ENCODE results near the gene FOXE3.

DNA sequence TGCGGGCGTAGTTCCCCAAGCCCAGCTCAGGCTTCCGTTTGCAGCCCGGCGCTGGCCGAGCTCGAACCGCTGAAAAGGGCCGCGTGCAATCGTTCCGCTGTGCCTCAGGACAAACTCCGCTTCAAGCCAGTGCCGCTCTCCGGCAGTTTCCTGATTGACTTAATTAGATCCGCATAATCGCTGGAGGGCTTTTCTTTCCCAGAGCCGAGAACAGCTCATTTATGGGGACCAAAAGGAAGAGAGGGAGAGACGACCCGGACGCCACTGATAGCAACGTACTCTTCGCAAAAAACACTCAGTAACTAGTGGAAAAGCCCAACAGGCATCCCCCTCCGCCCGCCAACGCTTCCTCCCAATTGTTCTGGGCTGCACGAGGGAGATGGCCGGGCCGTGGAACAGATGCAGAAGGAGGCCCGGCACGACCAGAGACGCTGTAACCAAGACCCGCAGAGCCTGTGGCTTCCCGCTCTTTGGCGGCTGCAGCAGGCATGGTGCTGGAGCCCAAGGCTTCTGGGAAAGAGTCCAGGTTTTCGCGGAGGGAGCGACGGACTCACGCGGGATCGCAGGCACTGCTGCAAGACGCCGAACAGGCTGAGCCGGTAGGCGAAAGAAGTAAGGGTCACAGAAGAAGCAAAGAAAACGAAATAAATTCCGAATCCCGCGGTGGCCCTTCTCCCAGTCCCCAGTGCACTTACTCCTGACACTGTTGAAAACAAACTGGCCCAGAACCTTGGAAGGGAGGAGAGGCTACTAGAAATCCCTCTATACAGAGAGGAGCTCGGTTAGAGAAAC, 18.2 kb downstream of the FOXE3 start:
- TF ChIP-seq, protein P1, sequence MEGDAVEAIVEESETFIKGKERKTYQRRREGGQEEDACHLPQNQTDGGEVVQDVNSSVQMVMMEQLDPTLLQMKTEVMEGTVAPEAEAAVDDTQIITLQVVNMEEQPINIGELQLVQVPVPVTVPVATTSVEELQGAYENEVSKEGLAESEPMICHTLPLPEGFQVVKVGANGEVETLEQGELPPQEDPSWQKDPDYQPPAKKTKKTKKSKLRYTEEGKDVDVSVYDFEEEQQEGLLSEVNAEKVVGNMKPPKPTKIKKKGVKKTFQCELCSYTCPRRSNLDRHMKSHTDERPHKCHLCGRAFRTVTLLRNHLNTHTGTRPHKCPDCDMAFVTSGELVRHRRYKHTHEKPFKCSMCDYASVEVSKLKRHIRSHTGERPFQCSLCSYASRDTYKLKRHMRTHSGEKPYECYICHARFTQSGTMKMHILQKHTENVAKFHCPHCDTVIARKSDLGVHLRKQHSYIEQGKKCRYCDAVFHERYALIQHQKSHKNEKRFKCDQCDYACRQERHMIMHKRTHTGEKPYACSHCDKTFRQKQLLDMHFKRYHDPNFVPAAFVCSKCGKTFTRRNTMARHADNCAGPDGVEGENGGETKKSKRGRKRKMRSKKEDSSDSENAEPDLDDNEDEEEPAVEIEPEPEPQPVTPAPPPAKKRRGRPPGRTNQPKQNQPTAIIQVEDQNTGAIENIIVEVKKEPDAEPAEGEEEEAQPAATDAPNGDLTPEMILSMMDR (conservative IDR thresholded peaks at IDR 0.05 in 1 of 2, IDR thresholded peaks at IDR 0.05 in 1 of 2; ENCODE audit: low read depth in 1 of 2, low read length in 2 of 2): no peak
- TF ChIP-seq EZH2 (IDR thresholded peaks at IDR 0.05; ENCODE audit: low read length, missing control alignments): no peak

Measured in fibroblast of lung (primary cell).